ENCODE data around the gene STX17.
"Not testable (repeated sequence)": the region's sequence is repeated elsewhere in the genome, so short reads cannot be mapped to it uniquely, and the experiment has no call there.

DNA sequence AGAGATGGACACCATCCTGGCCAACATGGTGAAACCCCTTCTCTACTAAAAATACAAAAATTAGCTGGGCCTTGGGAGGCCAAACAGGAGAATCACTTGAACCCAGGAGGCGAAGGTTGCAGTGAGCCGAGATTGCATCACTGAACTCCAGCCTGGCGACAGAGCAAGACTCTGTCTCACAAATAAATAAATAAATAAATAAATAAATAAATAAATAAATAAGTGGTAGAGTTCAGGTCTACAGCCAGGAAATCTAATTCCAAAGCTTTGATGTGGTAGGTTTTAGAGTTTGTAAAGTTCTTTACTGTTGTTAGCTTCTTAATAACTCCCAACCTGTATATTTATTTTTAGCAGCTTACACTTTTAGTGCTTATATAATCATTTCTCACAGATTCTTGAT lies 48.9 kb upstream of the STX17 start:
- TF ChIP-seq JUNB (IDR thresholded peaks at IDR 0.05); FOS (IDR thresholded peaks at IDR 0.05; ENCODE audit: borderline replicate concordance, extremely low read depth, insufficient read length); HDAC6 (IDR thresholded peaks at IDR 0.05; ENCODE audit: unreplicated experiment); POU2F2 (IDR thresholded peaks at IDR 0.05; ENCODE audit: borderline replicate concordance, low read depth, low read length): not testable (repeated sequence)
